Esophagus muscularis mucosa (tissue), 4 donors: Measurements from ENCODE around the gene BTD. TPM values are rescaled to one million over a fixed set of nuclear protein-coding genes. Genes with fewer than 3 reads are reported as not detected.
A peak's percentile ranks its signal among the peaks of the same experiment; 100 is the strongest.

ENCODE experiments used
- DNase-seq: peaks from one replicate; pipeline ENCODE4 v3.0.0-alpha.2; 2017; ENCODE audit errors: extremely low spot score
- H3K27ac ChIP-seq, 4 donors: fragments of 200-600 bp; sonication (generic); replicated peaks in 1 of 4; 1 replicate in 3 of 4; 2 replicates in 1 of 4; pipeline ENCODE4 v1.5.1; 2016 to 2019; ENCODE audit warnings: mild to moderate bottlenecking in 1 of 4
- H3K27me3 ChIP-seq, 4 donors: fragments of 200-600 bp; sonication (generic); one replicate each; pipeline versions ENCODE4 v1.5.1 to v1.6.0; 2016 to 2019
- H3K36me3 ChIP-seq, 4 donors: fragments of 200-600 bp; sonication (generic); one replicate each; pipeline ENCODE4 v1.5.1; 2016 to 2019
- H3K4me1 ChIP-seq, 4 donors: fragments of 200-600 bp; sonication (generic); one replicate each; pipeline ENCODE4 v1.5.1; 2016 to 2019
- H3K4me3 ChIP-seq, 4 donors: fragments of 200-600 bp; sonication (generic); 1 replicate in 2 of 4; 2 replicates in 2 of 4; pipeline ENCODE4 v1.5.1; 2016 to 2019; ENCODE audit warnings: mild to moderate bottlenecking in 4 of 4, moderate library complexity in 1 of 4
- H3K9me3 ChIP-seq, 4 donors: fragments of 200-600 bp; sonication (generic); 1 replicate in 3 of 4; 2 replicates in 1 of 4; pipeline ENCODE4 v1.5.1; 2016 to 2019
- EP300 ChIP-seq: sonication (generic); formaldehyde crosslinking; IDR thresholded peaks from one replicate; pipeline ENCODE4 v1.6.1; 2017; ENCODE audit warnings: antibody characterized with exemption
- POLR2A ChIP-seq: fragments of 450-650 bp; IDR thresholded peaks from one replicate; pipeline ENCODE4 v1.6.1; 2017; ENCODE audit warnings: antibody characterized with exemption, moderate library complexity, mild to moderate bottlenecking, low read depth
- POLR2AphosphoS5 ChIP-seq, 2 donors: sonication (generic); formaldehyde crosslinking; IDR thresholded peaks; one replicate each; pipeline ENCODE4 v1.6.1; 2017; ENCODE audit warnings: antibody characterized with exemption in 2 of 2
- WGBS: methylation state at CpG from one replicate; pipeline ENCODE4 v1.1.5; 2018; 5-methylcytosine and 5-hydroxymethylcytosine counted together
- intact Hi-C: fragments of 100-400 bp; cut with DNase I; formaldehyde crosslinking; loops from one replicate; pipeline ENCODE4 v1.15.1; 2023
- total RNA-seq, 4 donors: library from RNA; depleted of rRNA; stranded (reverse); fragments of >200 nt; gene quantifications; one replicate each; pipeline versions ENCODE4 v1.1.0 to v1.2.1, GENCODE V29; 2016
- TF ChIP-seq, protein P1 (sequence below), 3 experiments: fragments of 200-600 bp in 2 of 3; fragments of 450-650 bp in 1 of 3; sonication (generic) in 2 of 3; IDR thresholded peaks; one replicate each; pipeline ENCODE4 v1.5.1; 2017 to 2019; ENCODE audit warnings: antibody characterized with exemption in 3 of 3, mild to moderate bottlenecking in 2 of 3, moderate library complexity in 1 of 3

Gene BTD
- total RNA-seq, 4 donors from 2014 or later, result 38.5 to 65.2 (median 41.6) TPM

DNA sequence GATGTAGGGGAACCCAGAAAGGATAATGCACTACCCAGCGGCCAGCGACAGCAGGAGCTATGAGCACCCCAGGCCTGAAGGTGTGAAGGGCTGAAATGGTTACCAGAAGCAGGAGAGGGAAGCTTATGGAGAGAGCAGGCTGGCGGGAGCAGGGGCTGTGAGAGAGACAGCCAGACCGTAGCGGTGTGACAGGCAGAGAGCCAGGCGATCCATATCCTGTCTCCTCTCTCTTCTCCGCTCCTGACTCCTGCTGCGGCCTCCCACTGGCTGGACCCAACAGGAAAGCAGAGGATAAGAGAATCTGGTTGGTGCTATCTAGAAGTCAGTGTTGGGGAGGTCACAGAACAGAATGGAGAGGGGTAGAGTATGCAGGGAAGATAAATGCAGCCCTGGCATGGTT is 49.9 kb downstream of the BTD start:
- no peak for DNase-seq
- Histone ChIP-seq H3K4me3 (no peak overlapping the region), H3K27ac (no peak overlapping the region), H3K36me3 (no peaks in the 10 kb centered on the region), H3K9me3 (peaks cover 0 to 10% (median 8%) of the 10 kb centered on the region in 4 donors), H3K27me3 (no peaks in the 10 kb centered on the region), H3K4me1 (peaks cover 19 to 37% (median 29%) of the 10 kb centered on the region in 4 donors)
- WGBS, result 74% methylated on average over 8 of the region's 8 CpGs
- TF ChIP-seq, protein P1, sequence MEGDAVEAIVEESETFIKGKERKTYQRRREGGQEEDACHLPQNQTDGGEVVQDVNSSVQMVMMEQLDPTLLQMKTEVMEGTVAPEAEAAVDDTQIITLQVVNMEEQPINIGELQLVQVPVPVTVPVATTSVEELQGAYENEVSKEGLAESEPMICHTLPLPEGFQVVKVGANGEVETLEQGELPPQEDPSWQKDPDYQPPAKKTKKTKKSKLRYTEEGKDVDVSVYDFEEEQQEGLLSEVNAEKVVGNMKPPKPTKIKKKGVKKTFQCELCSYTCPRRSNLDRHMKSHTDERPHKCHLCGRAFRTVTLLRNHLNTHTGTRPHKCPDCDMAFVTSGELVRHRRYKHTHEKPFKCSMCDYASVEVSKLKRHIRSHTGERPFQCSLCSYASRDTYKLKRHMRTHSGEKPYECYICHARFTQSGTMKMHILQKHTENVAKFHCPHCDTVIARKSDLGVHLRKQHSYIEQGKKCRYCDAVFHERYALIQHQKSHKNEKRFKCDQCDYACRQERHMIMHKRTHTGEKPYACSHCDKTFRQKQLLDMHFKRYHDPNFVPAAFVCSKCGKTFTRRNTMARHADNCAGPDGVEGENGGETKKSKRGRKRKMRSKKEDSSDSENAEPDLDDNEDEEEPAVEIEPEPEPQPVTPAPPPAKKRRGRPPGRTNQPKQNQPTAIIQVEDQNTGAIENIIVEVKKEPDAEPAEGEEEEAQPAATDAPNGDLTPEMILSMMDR (IDR thresholded peaks at IDR 0.05), result no peak
- TF ChIP-seq POLR2AphosphoS5 (IDR thresholded peaks at IDR 0.05) (no peak), POLR2A (no peak), EP300 (no peak)
- intact Hi-C loops, result no loop called here

DNA sequence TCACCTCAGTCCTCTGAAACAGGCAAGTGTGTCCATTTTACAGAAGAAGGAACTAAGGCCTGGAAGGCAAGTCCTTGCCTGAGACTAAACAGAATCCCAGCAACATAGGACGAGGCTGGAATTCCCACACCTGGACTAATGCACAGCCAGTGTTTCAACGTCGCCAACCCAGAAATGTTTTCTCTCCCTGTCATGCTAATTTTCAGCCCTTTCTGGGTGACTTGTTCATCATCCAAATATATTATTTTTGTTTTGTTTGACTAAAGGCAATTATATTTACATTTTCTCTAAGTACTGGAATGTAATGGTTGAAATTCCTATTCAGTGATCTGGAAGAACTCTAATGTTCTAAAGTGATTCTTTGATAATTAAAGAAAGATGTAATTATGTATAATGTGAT is 51.8 kb downstream of the BTD start:
- Histone ChIP-seq H3K36me3 (no peaks in the 10 kb centered on the region), H3K4me3 (no peak overlapping the region), H3K4me1 (peaks cover 0 to 18% (median 11%) of the 10 kb centered on the region in 4 donors), H3K27ac (no peak overlapping the region), H3K27me3 (no peaks in the 10 kb centered on the region), H3K9me3 (peaks cover 0 to 19% (median 16%) of the 10 kb centered on the region in 4 donors)
- intact Hi-C loops, result no loop called here
- no peak for DNase-seq
- WGBS, result 78% methylated on average over 3 of the region's 3 CpGs
- TF ChIP-seq, protein P1 (IDR thresholded peaks at IDR 0.05), result no peak
- TF ChIP-seq EP300, result no peak
- no peak for TF ChIP-seq POLR2AphosphoS5 (IDR thresholded peaks at IDR 0.05)
- TF ChIP-seq POLR2A, result no peak

DNA sequence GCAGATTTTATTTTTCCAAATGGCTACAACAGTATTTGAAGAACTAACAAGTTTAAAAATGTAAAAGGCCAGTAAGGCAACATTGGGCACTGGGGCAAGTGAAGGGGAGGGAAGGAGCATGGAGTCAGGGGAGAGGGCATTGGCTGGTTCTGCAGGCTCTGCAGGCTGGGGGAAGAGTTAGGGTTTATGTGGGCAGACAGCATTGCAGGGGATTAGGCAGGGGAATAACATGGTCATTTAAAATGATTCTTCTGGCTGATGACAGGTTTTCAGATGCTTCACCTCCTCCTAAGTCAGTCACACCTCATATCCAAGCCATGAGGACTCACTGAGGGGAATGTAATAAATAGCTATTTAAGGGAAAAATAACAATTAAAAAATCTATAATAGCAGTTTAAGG is 52.6 kb downstream of the BTD start:
- Histone ChIP-seq H3K27ac (peak overlapping the region in 1 of 4 donors; percentile 18), H3K36me3 (no peaks in the 10 kb centered on the region), H3K27me3 (no peaks in the 10 kb centered on the region), H3K4me1 (peaks cover 0 to 15% (median 9%) of the 10 kb centered on the region in 4 donors), H3K9me3 (peaks cover 0 to 19% (median 16%) of the 10 kb centered on the region in 4 donors), H3K4me3 (no peak overlapping the region)
- TF ChIP-seq EP300 (no peak), POLR2A (no peak), POLR2AphosphoS5 (IDR thresholded peaks at IDR 0.05) (no peak)
- TF ChIP-seq, protein P1 (IDR thresholded peaks at IDR 0.05), result no peak
- DNase-seq, result peak; percentile 19
- intact Hi-C loops, result no loop called here

DNA sequence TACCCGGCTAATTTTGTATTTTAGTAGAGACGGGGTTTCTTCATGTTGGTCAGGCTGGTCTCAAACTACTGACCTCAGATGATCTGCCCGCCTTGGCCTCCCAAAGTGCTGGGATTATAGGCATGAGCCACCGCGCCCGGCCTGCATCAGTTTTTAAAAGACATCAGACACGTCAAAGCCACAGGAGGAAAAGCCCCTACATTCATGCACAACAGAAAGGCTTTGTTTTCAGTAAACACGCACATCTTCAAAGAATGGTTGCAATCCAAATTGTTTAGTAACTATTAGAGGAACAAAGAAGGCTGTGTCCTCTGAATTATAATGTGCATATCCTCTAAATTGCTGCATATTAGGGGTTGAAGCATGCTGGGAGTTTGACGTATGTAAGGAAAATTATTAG is 53.3 kb downstream of the BTD start:
- Histone ChIP-seq H3K4me3 (no peak overlapping the region), H3K27me3 (no peaks in the 10 kb centered on the region), H3K27ac (no peak overlapping the region), H3K36me3 (no peaks in the 10 kb centered on the region), H3K9me3 (peaks cover 0 to 19% (median 16%) of the 10 kb centered on the region in 4 donors), H3K4me1 (peaks cover 0 to 15% (median 9%) of the 10 kb centered on the region in 4 donors)
- 95% methylated on average over 9 of the region's 9 CpGs for WGBS
- intact Hi-C loops, result no loop called here
- peak; percentile 55 for DNase-seq
- TF ChIP-seq EP300 (no peak), POLR2AphosphoS5 (IDR thresholded peaks at IDR 0.05) (no peak), POLR2A (no peak)
- TF ChIP-seq, protein P1 (IDR thresholded peaks at IDR 0.05), result no peak

DNA sequence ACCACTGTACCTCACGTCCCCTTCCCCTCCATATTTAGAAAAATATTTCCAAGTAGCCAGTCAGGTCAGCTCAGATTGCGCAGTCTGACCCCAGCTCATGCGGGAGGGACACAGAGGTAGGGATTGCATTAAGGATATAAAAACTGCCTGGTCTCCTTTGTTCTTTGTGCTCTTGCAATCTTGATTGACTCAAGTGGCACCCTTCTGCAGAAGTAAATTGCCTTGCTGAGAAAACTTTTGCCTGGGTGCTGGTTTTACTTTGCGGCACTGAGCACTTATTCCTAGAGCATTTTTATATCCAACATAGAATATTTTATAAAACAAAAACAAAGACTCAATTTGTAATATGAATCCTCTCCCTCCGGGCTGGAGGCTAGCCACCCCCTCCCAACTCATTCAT is 54.8 kb downstream of the BTD start:
- TF ChIP-seq EP300, result no peak
- no peak for TF ChIP-seq POLR2A
- TF ChIP-seq, protein P1 (IDR thresholded peaks at IDR 0.05), result no peak
- Histone ChIP-seq H3K36me3 (no peaks in the 10 kb centered on the region), H3K9me3 (peaks cover 0 to 19% (median 16%) of the 10 kb centered on the region in 4 donors), H3K4me1 (peaks cover 0 to 15% (median 9%) of the 10 kb centered on the region in 4 donors), H3K27me3 (no peaks in the 10 kb centered on the region), H3K4me3 (no peak overlapping the region), H3K27ac (no peak overlapping the region)
- WGBS, result 100% methylated on average over 4 of the region's 5 CpGs
- no peak for DNase-seq
- intact Hi-C loops, result no loop called here
